ENCODE results near the gene SLC6A2. TPM values are rescaled to one million over a fixed set of nuclear protein-coding genes. Genes with fewer than 3 reads are reported as not detected.

SLC6A2 gene
- total RNA-seq, 1 experiment from 2014 or later, result 0.61 TPM

- Histone ChIP-seq H2AFZ (no peak overlapping the region), H3K79me2 (ENCODE audit: low read depth) (no peaks in the 10 kb centered on the region), H4K20me1 (ENCODE audit: insufficient read depth) (no peaks in the 10 kb centered on the region), H3K27ac (no peak overlapping the region), H3K4me1 (replicated peaks; ENCODE audit: insufficient read depth) (no peaks in the 10 kb centered on the region), H3K9me2 (ENCODE audit: insufficient read depth) (no peaks in the 10 kb centered on the region), H3K36me3 (ENCODE audit: low read depth) (no peaks in the 10 kb centered on the region), H3K27me3 (ENCODE audit: insufficient read depth, low read depth) (no peaks in the 10 kb centered on the region), H3K4me2 (no peak overlapping the region), H3F3A (ENCODE audit: insufficient read depth, low read depth) (no peaks in the 10 kb centered on the region), H3K4me3 (no peak overlapping the region), H3K9me3 (ENCODE audit: insufficient read depth, low read depth) (no peaks in the 10 kb centered on the region)
- ChIA-PET CTCF (no interaction called here), POLR2A (ENCODE audit: unreplicated experiment) (no interaction called here)
- intact Hi-C loops (cut with micrococcal nuclease; ENCODE audit: unreplicated experiment), result no loop called here
- no peak for TF ChIP-seq CTCF (conservative IDR thresholded peaks at IDR 0.05)
- no peak for TF ChIP-seq EZH2 (IDR thresholded peaks at IDR 0.05; ENCODE audit: low read depth)
- DNase-seq, result no peak
- BruUV-seq (replicated peaks), result no TSS peak
Observed at GRCh38 chr16:55736671-55737070, 80.9 kb downstream of the SLC6A2 start.

- POLR2A ChIA-PET (ENCODE audit: unreplicated experiment), result no interaction called here
Observed at GRCh38 chr16:55737318-55737717, 81.5 kb downstream of the SLC6A2 start.

GRCh38 chr16:55737966-55738365 is 82.2 kb downstream of the SLC6A2 start:
- no TSS peak for BruUV-seq (replicated peaks)
- DNase-seq, result no peak
- CTCF ChIA-PET, result no interaction called here

More at GRCh38 chr16:55737318-55737717, 81.5 kb downstream of the SLC6A2 start:
- no peaks in the 10 kb centered on the region for H3K9me3 ChIP-seq (ENCODE audit: insufficient read depth, low read depth)
- TF ChIP-seq CTCF (conservative IDR thresholded peaks at IDR 0.05), result no peak
- TF ChIP-seq EZH2 (IDR thresholded peaks at IDR 0.05; ENCODE audit: low read depth), result no peak
- intact Hi-C loops (cut with micrococcal nuclease; ENCODE audit: unreplicated experiment), result no loop called here
- no peaks in the 10 kb centered on the region for H4K20me1 ChIP-seq (ENCODE audit: insufficient read depth)
- CTCF ChIA-PET, result no interaction called here
- H3K27ac ChIP-seq, result no peak overlapping the region
- H3K9me2 ChIP-seq (ENCODE audit: insufficient read depth), result no peaks in the 10 kb centered on the region
- H2AFZ ChIP-seq, result no peak overlapping the region
- DNase-seq, result no peak
- H3K4me3 ChIP-seq, result no peak overlapping the region
- no TSS peak for BruUV-seq (replicated peaks)
- no peak overlapping the region for H3K4me2 ChIP-seq
- H3K4me1 ChIP-seq (replicated peaks; ENCODE audit: insufficient read depth), result no peaks in the 10 kb centered on the region
- H3K79me2 ChIP-seq (ENCODE audit: low read depth), result no peaks in the 10 kb centered on the region
- no peaks in the 10 kb centered on the region for H3K27me3 ChIP-seq (ENCODE audit: insufficient read depth, low read depth)
- H3F3A ChIP-seq (ENCODE audit: insufficient read depth, low read depth), result no peaks in the 10 kb centered on the region
- no peaks in the 10 kb centered on the region for H3K36me3 ChIP-seq (ENCODE audit: low read depth)

More at GRCh38 chr16:55737966-55738365, 82.2 kb downstream of the SLC6A2 start:
- Histone ChIP-seq H3K27me3 (ENCODE audit: insufficient read depth, low read depth) (no peaks in the 10 kb centered on the region), H3K4me3 (no peak overlapping the region), H4K20me1 (ENCODE audit: insufficient read depth) (no peaks in the 10 kb centered on the region), H3K4me2 (no peak overlapping the region), H2AFZ (no peak overlapping the region), H3F3A (ENCODE audit: insufficient read depth, low read depth) (no peaks in the 10 kb centered on the region), H3K36me3 (ENCODE audit: low read depth) (no peaks in the 10 kb centered on the region), H3K9me3 (ENCODE audit: insufficient read depth, low read depth) (no peaks in the 10 kb centered on the region), H3K4me1 (replicated peaks; ENCODE audit: insufficient read depth) (no peaks in the 10 kb centered on the region), H3K27ac (no peak overlapping the region), H3K9me2 (ENCODE audit: insufficient read depth) (no peaks in the 10 kb centered on the region), H3K79me2 (ENCODE audit: low read depth) (no peaks in the 10 kb centered on the region)
- POLR2A ChIA-PET (ENCODE audit: unreplicated experiment), result no interaction called here
- TF ChIP-seq EZH2 (IDR thresholded peaks at IDR 0.05; ENCODE audit: low read depth), result no peak
- TF ChIP-seq CTCF (conservative IDR thresholded peaks at IDR 0.05), result no peak
- intact Hi-C loops (cut with micrococcal nuclease; ENCODE audit: unreplicated experiment), result no loop called here

All from PC-9 (cell line).